HEK293 (cell line): Measurements from ENCODE around the gene MLLT1.

Experiments
- AEBP2 ChIP-seq: fragments of 450-650 bp; formaldehyde crosslinking; IDR thresholded peaks from 2 replicates; pipeline ENCODE4 v1.5.1; 2016; ENCODE audit warnings: missing biosample characterization, missing genetic modification characterization, borderline replicate concordance
- BCL11B ChIP-seq: fragments of 450-650 bp; formaldehyde crosslinking; IDR thresholded peaks from 2 replicates; pipeline ENCODE4 v1.5.1; 2016; ENCODE audit warnings: low read depth, missing biosample characterization, missing genetic modification characterization
- HIC1 ChIP-seq: fragments of 450-650 bp; formaldehyde crosslinking; IDR thresholded peaks from 2 replicates; pipeline ENCODE4 v1.5.1; 2016; ENCODE audit warnings: missing biosample characterization, missing genetic modification characterization
- HOXA7 ChIP-seq: sonication (generic); formaldehyde crosslinking; IDR thresholded peaks from 2 replicates; pipeline ENCODE4 v1.8.1; 2022; ENCODE audit warnings: missing genetic modification reagents, borderline replicate concordance
- KLF9 ChIP-seq: fragments of 450-650 bp; formaldehyde crosslinking; IDR thresholded peaks from 2 replicates; pipeline ENCODE4 v1.5.1; 2016; ENCODE audit warnings: missing biosample characterization, missing genetic modification characterization, low read depth
- OVOL3 ChIP-seq: fragments of 450-650 bp; formaldehyde crosslinking; IDR thresholded peaks from 2 replicates; pipeline ENCODE4 v1.5.1; 2016; ENCODE audit warnings: missing biosample characterization, missing genetic modification characterization
- PRDM10 ChIP-seq: fragments of 450-650 bp; formaldehyde crosslinking; IDR thresholded peaks from 2 replicates; pipeline ENCODE4 v1.5.1; 2016; ENCODE audit warnings: missing biosample characterization, missing genetic modification characterization
- PRDM2 ChIP-seq: fragments of 450-650 bp; formaldehyde crosslinking; IDR thresholded peaks from 2 replicates; pipeline ENCODE4 v1.5.1; 2016; ENCODE audit warnings: missing biosample characterization, missing genetic modification characterization, borderline replicate concordance
- REPIN1 ChIP-seq: fragments of 450-650 bp; formaldehyde crosslinking; IDR thresholded peaks from 2 replicates; pipeline ENCODE4 v1.5.1; 2017; ENCODE audit warnings: missing biosample characterization, missing genetic modification characterization, low read depth
- SCRT2 ChIP-seq: fragments of 450-650 bp; formaldehyde crosslinking; IDR thresholded peaks from 2 replicates; pipeline ENCODE4 v1.5.1; 2016; ENCODE audit warnings: missing biosample characterization, missing genetic modification characterization
- ZBTB1 ChIP-seq: fragments of 450-650 bp; formaldehyde crosslinking; IDR thresholded peaks from 2 replicates; pipeline ENCODE4 v1.5.1; 2016; ENCODE audit warnings: missing biosample characterization, missing genetic modification characterization
- ZBTB7A ChIP-seq: fragments of 450-650 bp; formaldehyde crosslinking; IDR thresholded peaks from 2 replicates; pipeline ENCODE4 v1.5.1; 2016; ENCODE audit warnings: low read depth, missing biosample characterization, missing genetic modification characterization
- ZNF155 ChIP-seq: fragments of 450-650 bp; formaldehyde crosslinking; IDR thresholded peaks from 2 replicates; pipeline ENCODE4 v1.5.1; 2016; ENCODE audit warnings: missing biosample characterization, missing genetic modification characterization
- ZNF16 ChIP-seq: fragments of 450-650 bp; formaldehyde crosslinking; IDR thresholded peaks from 2 replicates; pipeline ENCODE4 v1.5.1; 2016; ENCODE audit warnings: low read depth, missing biosample characterization, missing genetic modification characterization
- ZNF175 ChIP-seq: fragments of 450-650 bp; formaldehyde crosslinking; IDR thresholded peaks from 2 replicates; pipeline ENCODE4 v1.5.1; 2016; ENCODE audit warnings: missing biosample characterization, missing genetic modification characterization
- ZNF266 ChIP-seq: fragments of 450-650 bp; formaldehyde crosslinking; IDR thresholded peaks from 2 replicates; pipeline ENCODE4 v1.5.1; 2016; ENCODE audit warnings: missing biosample characterization, missing genetic modification characterization, low read depth
- ZNF292 ChIP-seq: fragments of 450-650 bp; formaldehyde crosslinking; IDR thresholded peaks from 2 replicates; pipeline ENCODE4 v1.5.1; 2016; ENCODE audit warnings: low read depth, missing biosample characterization, missing genetic modification characterization, borderline replicate concordance
- ZNF362 ChIP-seq: fragments of 450-650 bp; formaldehyde crosslinking; IDR thresholded peaks from 2 replicates; pipeline ENCODE4 v1.5.1; 2016; ENCODE audit warnings: missing biosample characterization, missing genetic modification characterization
- ZNF391 ChIP-seq: fragments of 450-650 bp; formaldehyde crosslinking; IDR thresholded peaks from 2 replicates; pipeline ENCODE4 v1.5.1; 2016; ENCODE audit warnings: low read depth, missing biosample characterization, missing genetic modification characterization, borderline replicate concordance
- ZNF488 ChIP-seq: fragments of 450-650 bp; formaldehyde crosslinking; IDR thresholded peaks from 2 replicates; pipeline ENCODE4 v1.5.1; 2016; ENCODE audit warnings: missing biosample characterization, missing genetic modification characterization
- ZNF530 ChIP-seq: fragments of 450-650 bp; formaldehyde crosslinking; IDR thresholded peaks from 2 replicates; pipeline ENCODE4 v1.5.1; 2016; ENCODE audit warnings: low read depth, missing biosample characterization, missing genetic modification characterization
- ZNF548 ChIP-seq: fragments of 450-650 bp; formaldehyde crosslinking; IDR thresholded peaks from 2 replicates; pipeline ENCODE4 v1.5.1; 2016; ENCODE audit warnings: missing biosample characterization, missing genetic modification characterization
- ZNF658 ChIP-seq: fragments of 450-650 bp; formaldehyde crosslinking; IDR thresholded peaks from 2 replicates; pipeline ENCODE4; 2016; ENCODE audit warnings: missing biosample characterization, missing genetic modification characterization
- ZNF677 ChIP-seq: fragments of 450-650 bp; IDR thresholded peaks from 2 replicates; pipeline ENCODE4 v1.5.0; 2018; ENCODE audit warnings: missing biosample characterization, mild to moderate bottlenecking, missing genetic modification characterization, moderate library complexity

MLLT1 gene

GRCh38 chr19:6279931-6280591, at the start of gene MLLT1 (continued):
- TF ChIP-seq ZNF362 (tag by site-specific recombination) (no peak), ZNF16 (no peak), PRDM2 (no peak), ZBTB7A (tag by site-specific recombination) (peak; percentile 69; the same call in 1 of the 2 replicates), ZNF391 (tag by site-specific recombination) (peak; percentile 70; the same call in 1 of the 2 replicates), KLF9 (tag by site-specific recombination) (0 out of 2 replicates have a peak, but pooled peaks have one; percentile 24), HOXA7 (CRISPR knock-in tag) (no peak), ZNF155 (tag by site-specific recombination) (no peak), AEBP2 (tag by site-specific recombination) (no peak), ZBTB1 (tag by site-specific recombination) (peak; percentile 84; the same call in 1 of the 2 replicates), HIC1 (tag by site-specific recombination) (no peak), OVOL3 (tag by site-specific recombination) (no peak), ZNF266 (tag by site-specific recombination) (no peak), ZNF530 (tag by site-specific recombination) (no peak), ZNF292 (tag by site-specific recombination) (no peak), ZNF548 (tag by site-specific recombination) (0 out of 2 replicates have a peak, but pooled peaks have one; percentile 47), ZNF175 (tag by site-specific recombination) (no peak), SCRT2 (tag by site-specific recombination) (no peak), BCL11B (tag by site-specific recombination) (0 out of 2 replicates have a peak, but pooled peaks have one; percentile 21), PRDM10 (tag by site-specific recombination) (no peak), REPIN1 (peak; percentile 34; the same call in 1 of the 2 replicates), ZNF658 (no peak), ZNF488 (no peak), ZNF677 (tag by site-specific recombination) (peak; percentile 22; the same call in 1 of the 2 replicates)
